Activated T-cell treated with anti-CD3 and anti-CD28 coated beads, Interleukin-2, amount 50 U/mL, for 72 hours (primary cell): ENCODE data around the gene PKNOX2. TPM values are rescaled to one million over a fixed set of nuclear protein-coding genes. Genes with fewer than 3 reads are reported as not detected.

Source experiments
- total RNA-seq, 2 donors: library from RNA; stranded (reverse); gene quantifications; one replicate each; pipeline ENCODE4 v1.2.3, GENCODE V29; 2022

PKNOX2 gene
- total RNA-seq, 2 donors from 2014 or later, result not detected

Other genes with a start within 250 kb of the PKNOX2 start
- gene HEPN1, start 245.5 kb upstream of the PKNOX2 start, total RNA-seq, result not detected
- gene HEPACAM, start 228.7 kb upstream of the PKNOX2 start, total RNA-seq, result not detected
- gene CCDC15, start 210.5 kb upstream of the PKNOX2 start, total RNA-seq, result 1 to 10 TPM; 9.1 to 9.9 TPM
- 1 to 10 TPM; 1.0 to 1.5 TPM for gene SLC37A2, start 101.4 kb upstream of the PKNOX2 start, total RNA-seq
- 10 to 100 TPM; 14.6 to 18.4 TPM for gene TMEM218, start 53.1 kb upstream of the PKNOX2 start, total RNA-seq